Peyer's patch (tissue), 4 donors: ENCODE results near the gene PHLDB3. TPM values are rescaled to one million over a fixed set of nuclear protein-coding genes. Genes with fewer than 3 reads are reported as not detected.

Source experiments
- DNase-seq, 3 donors: peaks; one replicate each; pipeline ENCODE4 v3.0.0-alpha.2; 2017 to 2019
- H3K27ac ChIP-seq, 4 donors: fragments of 200-600 bp; sonication (generic); one replicate each; pipeline ENCODE4 v1.5.1; 2016 to 2019
- H3K27me3 ChIP-seq, 2 donors: fragments of 200-600 bp; sonication (generic); one replicate each; pipeline ENCODE4 v1.5.1; 2019
- H3K36me3 ChIP-seq, 3 donors: fragments of 200-600 bp; sonication (generic); one replicate each; pipeline ENCODE4 v1.5.1; 2016 to 2019
- H3K4me1 ChIP-seq, 4 donors: fragments of 200-600 bp; sonication (generic); one replicate each; pipeline ENCODE4 v1.5.1; 2016 to 2019
- H3K4me3 ChIP-seq, 4 donors: fragments of 200-600 bp; sonication (generic); 1 replicate in 3 of 4; 2 replicates in 1 of 4; pipeline ENCODE4 v1.5.1; 2016 to 2019; ENCODE audit warnings: mild to moderate bottlenecking in 1 of 4
- H3K9me3 ChIP-seq, 4 donors: fragments of 200-600 bp; sonication (generic); one replicate each; pipeline ENCODE4 v1.5.1; 2016 to 2019; ENCODE audit warnings: mild to moderate bottlenecking in 1 of 4
- CTCF ChIP-seq, 6 experiments: fragments of 450-650 bp in 4 of 6; fragments of 200-600 bp in 2 of 6; sonication (generic) in 1 of 6; IDR thresholded peaks; one replicate each; pipeline ENCODE4 v1.5.1; 2017 to 2019; ENCODE audit warnings: antibody characterized with exemption in 6 of 6, mild to moderate bottlenecking in 3 of 6, moderate library complexity in 1 of 6
- POLR2A ChIP-seq, 2 donors: fragments of 450-650 bp; IDR thresholded peaks; one replicate each; pipeline ENCODE4 v1.5.1; 2017; ENCODE audit warnings: antibody characterized with exemption in 2 of 2, mild to moderate bottlenecking in 2 of 2, moderate library complexity in 2 of 2
- total RNA-seq, 4 donors: library from RNA; depleted of rRNA; stranded (reverse); fragments of >200 nt; gene quantifications; one replicate each; pipeline ENCODE4 v1.1.0, GENCODE V29; 2016

The PHLDB3 gene
- 10 to 100 TPM; 13.0 to 23.4 (median 18.0) TPM for total RNA-seq

- H3K4me1 ChIP-seq: peaks cover 0 to 29% (median 5%) of the 10 kb centered on the region in 4 donors
- H3K36me3 ChIP-seq: peaks cover 0 to 24% (median 0%) of the 10 kb centered on the region in 3 donors
- no peaks in the 10 kb centered on the region for H3K9me3 ChIP-seq
- no peaks in the 10 kb centered on the region for H3K27me3 ChIP-seq
- TF ChIP-seq CTCF (IDR thresholded peaks at IDR 0.05) (peak in 2 of 6 experiments; percentile 1 to 20), POLR2A (IDR thresholded peaks at IDR 0.05) (no peak)
- DNase-seq: peak; percentile 62 to 76 (median 74)
- H3K27ac ChIP-seq: peak within 1 kb of the TSS; percentile 82 to 88 (median 85)
- H3K4me3 ChIP-seq: peak within 1 kb of the TSS; percentile 66 to 72 (median 70)
These were observed at the start of gene PHLDB3 for GRCh38 chr19:43504426-43505185. PHLDB3 (minus strand) TSS chr19:43504746; CDS start chr19:43504118, 628 bp downstream.

GRCh38 chr19:43553656-43554055 is 49.1 kb upstream of the PHLDB3 start:
- Histone ChIP-seq H3K27me3 (no peaks in the 10 kb centered on the region), H3K36me3 (peaks cover 0 to 72% (median 0%) of the 10 kb centered on the region in 3 donors), H3K9me3 (no peaks in the 10 kb centered on the region), H3K4me1 (no peaks in the 10 kb centered on the region), H3K27ac (no peak overlapping the region), H3K4me3 (no peak overlapping the region)
- DNase-seq: no peak
- TF ChIP-seq CTCF (IDR thresholded peaks at IDR 0.05) (no peak), POLR2A (IDR thresholded peaks at IDR 0.05) (no peak)

GRCh38 chr19:43552616-43553015 is 48.1 kb upstream of the PHLDB3 start:
- no peaks in the 10 kb centered on the region for H3K9me3 ChIP-seq
- H3K4me3 ChIP-seq: no peak overlapping the region
- TF ChIP-seq CTCF (IDR thresholded peaks at IDR 0.05) (no peak), POLR2A (IDR thresholded peaks at IDR 0.05) (no peak)
- H3K4me1 ChIP-seq: no peaks in the 10 kb centered on the region
- H3K36me3 ChIP-seq: peaks cover 0 to 64% (median 0%) of the 10 kb centered on the region in 3 donors
- no peaks in the 10 kb centered on the region for H3K27me3 ChIP-seq
- no peak for DNase-seq
- H3K27ac ChIP-seq: no peak overlapping the region

- TF ChIP-seq CTCF (IDR thresholded peaks at IDR 0.05): no peak
- no peak for TF ChIP-seq POLR2A (IDR thresholded peaks at IDR 0.05)
- H3K4me1 ChIP-seq: no peaks in the 10 kb centered on the region
- peaks cover 0 to 64% (median 0%) of the 10 kb centered on the region in 3 donors for H3K36me3 ChIP-seq
- no peaks in the 10 kb centered on the region for H3K9me3 ChIP-seq
- no peak overlapping the region for H3K4me3 ChIP-seq
- H3K27me3 ChIP-seq: no peaks in the 10 kb centered on the region
- no peak for DNase-seq
- no peak overlapping the region for H3K27ac ChIP-seq
These were observed 47.6 kb upstream of the PHLDB3 start for GRCh38 chr19:43552198-43552450.

- TF ChIP-seq CTCF (IDR thresholded peaks at IDR 0.05) (no peak), POLR2A (IDR thresholded peaks at IDR 0.05) (no peak)
- Histone ChIP-seq H3K27ac (no peak overlapping the region), H3K4me3 (no peak overlapping the region), H3K27me3 (no peaks in the 10 kb centered on the region), H3K36me3 (peaks cover 0 to 64% (median 0%) of the 10 kb centered on the region in 3 donors), H3K9me3 (no peaks in the 10 kb centered on the region), H3K4me1 (no peaks in the 10 kb centered on the region)
- no peak for DNase-seq
These were observed 47.1 kb upstream of the PHLDB3 start for GRCh38 chr19:43551399-43552197.
